Keratinocyte (primary cell): Measurements from ENCODE around the gene LAMB1. TPM values are rescaled to one million over a fixed set of nuclear protein-coding genes. Genes with fewer than 3 reads are reported as not detected.

Experiments
- DNase-seq: peaks from one replicate; pipeline ENCODE4 v3.0.0-alpha.2; 2011; ENCODE audit warnings: low read depth, missing footprints, low spot score
- FAIRE-seq: peaks from 2 replicates; lab custom pipeline; 2011; peaks lifted over from hg19 to GRCh38; lab: Jason Lieb, UNC
- H2AFZ ChIP-seq: 2 replicates; pipeline ENCODE4 v1.6.0; 2012; ENCODE audit warnings: low read length, control low read depth, inconsistent platforms; ENCODE audit not compliant: control insufficient read depth
- H3K27ac ChIP-seq: 2 replicates; pipeline ENCODE4 v1.5.1; 2011; ENCODE audit warnings: low read length; ENCODE audit not compliant: control insufficient read depth, insufficient read depth
- H3K27me3 ChIP-seq: 3 replicates; pipeline ENCODE4 v1.6.0; 2011; ENCODE audit warnings: low read length; ENCODE audit not compliant: control insufficient read depth, insufficient read depth; ENCODE audit errors: extremely low read depth
- H3K36me3 ChIP-seq, 2 experiments: 2 replicates in 1 of 2; 3 replicates in 1 of 2; pipeline ENCODE4 v1.5.1; 2011; ENCODE audit warnings: low read length in 2 of 2, mild to moderate bottlenecking in 1 of 2; ENCODE audit not compliant: control insufficient read depth in 2 of 2, insufficient read depth in 2 of 2; ENCODE audit errors: extremely low read depth in 1 of 2
- H3K4me1 ChIP-seq: 3 replicates; pipeline ENCODE4 v1.5.1; 2011; ENCODE audit warnings: low read length; ENCODE audit not compliant: control insufficient read depth, insufficient read depth; ENCODE audit errors: extremely low read depth
- H3K4me2 ChIP-seq: 3 replicates; pipeline ENCODE4 v1.6.0; 2011; ENCODE audit warnings: low read depth, low read length; ENCODE audit not compliant: control insufficient read depth, insufficient read depth; ENCODE audit errors: extremely low read depth
- H3K4me3 ChIP-seq, 3 experiments: fragments of 200-600 bp in 1 of 3; sonication (generic) in 1 of 3; 2 replicates in 2 of 3; 3 replicates in 1 of 3; pipeline ENCODE4 v1.5.1; 2011 to 2016; ENCODE audit warnings: low read length in 3 of 3, mild to moderate bottlenecking in 3 of 3, control low read depth in 2 of 3, inconsistent platforms in 1 of 3, low read depth in 1 of 3, mixed read lengths in 1 of 3, mixed run types in 1 of 3, moderate library complexity in 1 of 3; ENCODE audit not compliant: control insufficient read depth in 2 of 3, insufficient read depth in 2 of 3; ENCODE audit errors: extremely low read depth in 1 of 3
- H3K79me2 ChIP-seq: 2 replicates; pipeline ENCODE4 v1.6.0; 2012; ENCODE audit warnings: low read length; ENCODE audit not compliant: control insufficient read depth, insufficient read depth
- H3K9ac ChIP-seq: 3 replicates; pipeline ENCODE4 v1.6.0; 2011; ENCODE audit warnings: low read length; ENCODE audit not compliant: control insufficient read depth, insufficient read depth; ENCODE audit errors: extremely low read depth
- H3K9me1 ChIP-seq: 3 replicates; pipeline ENCODE4 v1.6.0; 2011; ENCODE audit warnings: low read length; ENCODE audit not compliant: control insufficient read depth, insufficient read depth; ENCODE audit errors: extremely low read depth
- H3K9me3 ChIP-seq: 2 replicates; pipeline ENCODE4 v1.5.1; 2012; ENCODE audit warnings: low read depth, low read length; ENCODE audit not compliant: control insufficient read depth
- H4K20me1 ChIP-seq: 3 replicates; pipeline ENCODE4 v1.6.0; 2011; ENCODE audit warnings: low read length; ENCODE audit not compliant: control insufficient read depth, insufficient read depth; ENCODE audit errors: extremely low read depth
- EZH2 ChIP-seq: IDR thresholded peaks from one replicate; pipeline ENCODE4 v1.6.1; 2012; ENCODE audit warnings: inconsistent platforms, mild to moderate bottlenecking, low read length, moderate library complexity
- dilution Hi-C: fragments of 300-500 bp; cut with MboI; formaldehyde crosslinking; loops from one replicate; pipeline ENCODE4 v1.7.0; 2020; ENCODE audit warnings: low sequenced_read_pairs; ENCODE audit not compliant: extremely low pct_ligation_motif_present
- polyA plus RNA-seq, 5 experiments: library from polyadenylated mRNA; depleted of rRNA in 3 of 5; stranded (reverse) in 3 of 5; stranded (forward) in 1 of 5; unstranded in 1 of 5; fragments of >200 nt; gene quantifications; 1 replicate in 1 of 5; 2 replicates in 3 of 5; 3 replicates in 1 of 5; pipeline versions ENCODE4 v1.2.1 to v1.2.3, GENCODE V29; 2011 to 2012; ENCODE audit warnings: missing spikeins in 2 of 5, low read depth in 1 of 5, low replicate concordance in 1 of 5
- TF ChIP-seq, protein P1 (sequence below), 3 experiments: IDR thresholded peaks in 1 of 3; conservative IDR thresholded peaks in 1 of 3; optimal IDR thresholded peaks in 1 of 3; 2 replicates in 2 of 3; 3 replicates in 1 of 3; pipeline versions ENCODE3 to v1.5.1; 2011; ENCODE audit warnings: low read length in 3 of 3, mild to moderate bottlenecking in 3 of 3, moderate library complexity in 2 of 3, control low read depth in 1 of 3, inconsistent platforms in 1 of 3; ENCODE audit not compliant: insufficient read depth in 2 of 3; ENCODE audit errors: extremely low read depth in 1 of 3

Gene LAMB1
- polyA plus RNA-seq, 1 donor (not counting 4 experiments of a cell fraction or from before 2014, with no cell fraction given): 97.9 TPM

DNA sequence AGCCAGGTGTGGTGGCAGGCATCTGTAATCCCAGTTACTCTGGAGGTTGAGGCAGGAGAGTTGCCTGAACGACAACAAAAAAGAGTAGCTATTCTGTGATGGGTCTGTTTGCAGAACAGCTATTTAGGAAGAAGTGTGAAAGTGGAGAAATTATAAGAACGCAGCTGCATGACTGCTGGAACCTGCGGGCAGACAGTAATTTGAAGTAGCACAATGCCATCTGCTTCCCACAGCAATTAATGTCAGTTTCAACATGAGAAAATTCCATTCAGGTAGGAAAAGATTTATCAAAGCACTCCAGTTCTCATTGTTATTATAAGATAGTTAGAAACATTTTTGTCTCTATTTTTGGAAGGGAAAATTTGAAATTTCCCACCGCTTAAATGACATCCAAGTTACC, 21.5 kb downstream of the LAMB1 start:
- Histone ChIP-seq H3K9ac (no peak overlapping the region), H3K27me3 (no peaks in the 10 kb centered on the region), H3K79me2 (no peaks in the 10 kb centered on the region), H3K4me1 (no peaks in the 10 kb centered on the region), H3K36me3 (peaks cover 20 to 38% of the 10 kb centered on the region in 2 experiments), H3K9me3 (no peaks in the 10 kb centered on the region), H3K4me2 (no peak overlapping the region), H3K27ac (no peak overlapping the region), H3K9me1 (no peaks in the 10 kb centered on the region), H4K20me1 (no peaks in the 10 kb centered on the region), H2AFZ (no peak overlapping the region), H3K4me3 (no peak overlapping the region)
- no peak for TF ChIP-seq EZH2
- TF ChIP-seq, protein P1, sequence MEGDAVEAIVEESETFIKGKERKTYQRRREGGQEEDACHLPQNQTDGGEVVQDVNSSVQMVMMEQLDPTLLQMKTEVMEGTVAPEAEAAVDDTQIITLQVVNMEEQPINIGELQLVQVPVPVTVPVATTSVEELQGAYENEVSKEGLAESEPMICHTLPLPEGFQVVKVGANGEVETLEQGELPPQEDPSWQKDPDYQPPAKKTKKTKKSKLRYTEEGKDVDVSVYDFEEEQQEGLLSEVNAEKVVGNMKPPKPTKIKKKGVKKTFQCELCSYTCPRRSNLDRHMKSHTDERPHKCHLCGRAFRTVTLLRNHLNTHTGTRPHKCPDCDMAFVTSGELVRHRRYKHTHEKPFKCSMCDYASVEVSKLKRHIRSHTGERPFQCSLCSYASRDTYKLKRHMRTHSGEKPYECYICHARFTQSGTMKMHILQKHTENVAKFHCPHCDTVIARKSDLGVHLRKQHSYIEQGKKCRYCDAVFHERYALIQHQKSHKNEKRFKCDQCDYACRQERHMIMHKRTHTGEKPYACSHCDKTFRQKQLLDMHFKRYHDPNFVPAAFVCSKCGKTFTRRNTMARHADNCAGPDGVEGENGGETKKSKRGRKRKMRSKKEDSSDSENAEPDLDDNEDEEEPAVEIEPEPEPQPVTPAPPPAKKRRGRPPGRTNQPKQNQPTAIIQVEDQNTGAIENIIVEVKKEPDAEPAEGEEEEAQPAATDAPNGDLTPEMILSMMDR (optimal IDR thresholded peaks at IDR 0.05 in 1 of 3, IDR thresholded peaks at IDR 0.05 in 1 of 3, conservative IDR thresholded peaks at IDR 0.05 in 1 of 3; ENCODE audit: extremely low read depth in 1 of 3, insufficient read depth in 2 of 3, low read length in 3 of 3): no peak
- DNase-seq (no peak), FAIRE-seq (no peak)
- dilution Hi-C loops: no loop called here

DNA sequence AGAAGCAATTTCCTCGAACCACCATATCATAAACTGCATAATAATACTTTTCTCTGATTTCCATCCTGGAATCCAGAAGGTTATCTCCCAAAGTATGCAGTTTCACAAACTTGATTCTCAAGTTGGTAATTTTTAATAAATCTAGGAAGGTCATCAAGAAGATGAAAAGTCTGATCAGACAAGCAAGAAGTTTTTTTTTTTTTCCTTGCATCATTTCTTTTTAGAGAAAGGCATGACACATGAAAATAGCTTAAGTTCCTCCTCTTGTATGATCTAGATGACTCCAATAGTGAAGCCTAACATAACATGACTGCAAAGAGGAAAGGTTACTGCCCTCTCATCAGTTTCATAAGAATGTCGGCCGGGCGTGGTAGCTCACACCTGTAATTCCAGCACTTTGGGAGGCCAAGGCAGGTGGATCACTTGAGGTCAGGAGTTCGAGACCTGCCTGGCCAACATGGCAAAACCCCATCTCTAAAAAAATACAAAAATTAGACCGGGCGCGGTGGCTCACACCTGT, 22.2 kb downstream of the LAMB1 start:
- H3K9me1 ChIP-seq: no peaks in the 10 kb centered on the region
- TF ChIP-seq EZH2: no peak
- TF ChIP-seq, protein P1 (optimal IDR thresholded peaks at IDR 0.05 in 1 of 3, IDR thresholded peaks at IDR 0.05 in 1 of 3, conservative IDR thresholded peaks at IDR 0.05 in 1 of 3; ENCODE audit: extremely low read depth in 1 of 3, insufficient read depth in 2 of 3, low read length in 3 of 3): no peak
- dilution Hi-C loops: no loop called here
- FAIRE-seq: no peak
- H3K79me2 ChIP-seq: no peaks in the 10 kb centered on the region
- DNase-seq: no peak
- H3K9me3 ChIP-seq: no peaks in the 10 kb centered on the region
- H3K36me3 ChIP-seq: peaks cover 26 to 43% of the 10 kb centered on the region in 2 experiments
- H3K27me3 ChIP-seq: no peaks in the 10 kb centered on the region
- H3K9ac ChIP-seq: no peak overlapping the region
- H3K4me2 ChIP-seq: no peak overlapping the region
- no peak overlapping the region for H3K4me3 ChIP-seq
- no peak overlapping the region for H2AFZ ChIP-seq
- no peaks in the 10 kb centered on the region for H3K4me1 ChIP-seq
- H3K27ac ChIP-seq: no peak overlapping the region
- no peaks in the 10 kb centered on the region for H4K20me1 ChIP-seq
